Mucosa of rectum (tissue), 2 donors: ENCODE data around the gene UBE4B.

ENCODE experiments used
- H3K27ac ChIP-seq, 2 donors: one replicate each; pipeline ENCODE4 v1.7.0; 2013; ENCODE audit warnings: inconsistent platforms in 2 of 2, low read depth in 2 of 2, low read length in 2 of 2
- H3K27me3 ChIP-seq, 2 donors: one replicate each; pipeline ENCODE4 v1.7.0; 2013; ENCODE audit warnings: low read length in 2 of 2; ENCODE audit not compliant: control insufficient read depth in 2 of 2, insufficient read depth in 2 of 2
- H3K36me3 ChIP-seq, 2 donors: one replicate each; pipeline ENCODE4 v1.7.0; 2013; ENCODE audit warnings: low read length in 2 of 2; ENCODE audit not compliant: control insufficient read depth in 2 of 2, insufficient read depth in 2 of 2
- H3K4me1 ChIP-seq, 2 donors: one replicate each; pipeline ENCODE4 v1.7.0; 2013; ENCODE audit warnings: low read length in 2 of 2, mild to moderate bottlenecking in 1 of 2; ENCODE audit not compliant: control insufficient read depth in 2 of 2, insufficient read depth in 2 of 2
- H3K4me3 ChIP-seq, 2 donors: one replicate each; pipeline ENCODE4 v1.7.0; 2013; ENCODE audit warnings: low read length in 2 of 2
- H3K9ac ChIP-seq, 2 donors: one replicate each; pipeline ENCODE4 v1.7.0; 2013; ENCODE audit warnings: low read length in 2 of 2, low read depth in 1 of 2, mild to moderate bottlenecking in 1 of 2
- H3K9me3 ChIP-seq, 2 donors: one replicate each; pipeline ENCODE4 v1.7.0; 2013; ENCODE audit warnings: low read length in 2 of 2; ENCODE audit not compliant: control insufficient read depth in 2 of 2
- donor health status: healthy.
- donor health status: Normal muscosa, but diverticular disease.

Gene UBE4B

GRCh38 chr1:10031461-10031860 is 1.3 kb upstream of the UBE4B start:
- Histone ChIP-seq H3K27me3 (no peaks in the 10 kb centered on the region), H3K36me3 (no peaks in the 10 kb centered on the region), H3K27ac (no peak overlapping the region), H3K4me3 (no peak overlapping the region), H3K9me3 (no peaks in the 10 kb centered on the region), H3K9ac (no peak overlapping the region), H3K4me1 (peaks cover 9 to 11% of the 10 kb centered on the region in 2 donors)

DNA sequence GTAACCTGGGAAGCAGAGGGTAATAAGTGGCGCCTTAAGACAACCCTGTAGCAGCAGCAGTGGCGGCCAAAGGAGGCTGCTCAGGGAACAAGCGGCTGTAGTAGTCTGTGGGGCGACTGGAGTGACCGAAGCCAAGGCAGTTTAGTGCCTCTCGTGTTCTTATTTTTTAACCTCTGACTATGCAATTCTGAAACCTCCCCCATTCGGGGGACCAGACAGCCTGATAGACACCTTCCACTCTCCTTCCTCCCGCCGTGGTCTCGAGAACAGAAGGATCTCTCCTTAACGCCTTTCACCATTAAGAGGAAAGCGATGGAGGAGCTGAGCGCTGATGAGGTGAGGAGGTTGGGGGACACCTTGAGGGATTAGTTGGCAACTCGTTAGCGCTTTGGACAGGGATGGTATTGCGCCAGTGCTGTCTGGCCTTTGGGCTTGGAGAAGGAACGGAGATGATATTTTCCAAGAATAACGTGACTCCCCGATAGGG is 644 bp downstream of the UBE4B start:
- Histone ChIP-seq H3K9ac (peak overlapping the region; percentile 83 to 88), H3K4me1 (peaks cover 9 to 11% of the 10 kb centered on the region in 2 donors), H3K4me3 (peak overlapping the region; percentile 95 to 96), H3K27ac (peak overlapping the region; percentile 95 to 97), H3K36me3 (peaks cover 0 to 5% of the 10 kb centered on the region in 2 donors), H3K27me3 (no peaks in the 10 kb centered on the region), H3K9me3 (no peaks in the 10 kb centered on the region)

GRCh38 chr1:10042746-10043145 is 10.0 kb downstream of the UBE4B start:
- no peak overlapping the region for H3K4me3 ChIP-seq
- H3K9ac ChIP-seq = no peak overlapping the region
- no peak overlapping the region for H3K27ac ChIP-seq
- peaks cover 0 to 5% of the 10 kb centered on the region in 2 donors for H3K4me1 ChIP-seq
- H3K27me3 ChIP-seq = no peaks in the 10 kb centered on the region
- H3K9me3 ChIP-seq = no peaks in the 10 kb centered on the region
- H3K36me3 ChIP-seq = peaks cover 7 to 17% of the 10 kb centered on the region in 2 donors

GRCh38 chr1:10045480-10046355 is 13.0 kb downstream of the UBE4B start:
- Histone ChIP-seq H3K9ac (no peak overlapping the region), H3K36me3 (peaks cover 10 to 17% of the 10 kb centered on the region in 2 donors), H3K27me3 (no peaks in the 10 kb centered on the region), H3K9me3 (no peaks in the 10 kb centered on the region), H3K4me3 (no peak overlapping the region), H3K27ac (no peak overlapping the region), H3K4me1 (peaks cover 0 to 5% of the 10 kb centered on the region in 2 donors)

- Histone ChIP-seq H3K36me3 (peaks cover 10 to 23% of the 10 kb centered on the region in 2 donors), H3K9me3 (no peaks in the 10 kb centered on the region), H3K4me1 (peaks cover 0 to 5% of the 10 kb centered on the region in 2 donors), H3K27me3 (no peaks in the 10 kb centered on the region), H3K27ac (no peak overlapping the region), H3K4me3 (no peak overlapping the region), H3K9ac (no peak overlapping the region)
Measured at GRCh38 chr1:10046356-10047085, 13.8 kb downstream of the UBE4B start.

GRCh38 chr1:10048601-10049000 is 15.8 kb downstream of the UBE4B start:
- H3K36me3 ChIP-seq = peaks cover 7 to 22% of the 10 kb centered on the region in 2 donors
- H3K27ac ChIP-seq = no peak overlapping the region
- no peaks in the 10 kb centered on the region for H3K27me3 ChIP-seq
- H3K9ac ChIP-seq = no peak overlapping the region
- H3K4me1 ChIP-seq = peaks cover 0 to 5% of the 10 kb centered on the region in 2 donors
- H3K4me3 ChIP-seq = no peak overlapping the region
- no peaks in the 10 kb centered on the region for H3K9me3 ChIP-seq

GRCh38 chr1:10050611-10051010 is 17.9 kb downstream of the UBE4B start:
- H3K4me3 ChIP-seq = no peak overlapping the region
- no peaks in the 10 kb centered on the region for H3K9me3 ChIP-seq
- H3K4me1 ChIP-seq = peaks cover 0 to 3% of the 10 kb centered on the region in 2 donors
- H3K36me3 ChIP-seq = peaks cover 3 to 19% of the 10 kb centered on the region in 2 donors
- H3K9ac ChIP-seq = no peak overlapping the region
- no peaks in the 10 kb centered on the region for H3K27me3 ChIP-seq
- H3K27ac ChIP-seq = no peak overlapping the region

DNA sequence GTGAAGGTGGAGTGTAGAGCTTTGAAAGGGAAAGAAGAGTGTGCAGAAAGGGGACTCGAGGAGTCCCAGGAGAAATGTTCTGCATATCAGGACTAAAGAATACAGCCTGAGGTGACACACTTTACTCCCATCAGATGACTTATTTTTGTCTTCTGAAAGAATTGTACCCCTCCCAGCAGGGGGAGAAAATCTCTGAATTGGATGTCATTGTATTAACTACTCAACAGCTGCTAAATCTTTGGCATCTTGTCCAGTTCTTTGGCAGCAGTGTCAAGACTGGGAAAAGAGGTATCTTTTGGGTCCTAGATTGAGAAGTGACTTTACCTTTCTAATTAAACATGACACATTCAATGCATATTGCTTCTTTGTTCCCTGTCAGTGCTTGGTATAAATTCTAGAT is 18.9 kb downstream of the UBE4B start:
- Histone ChIP-seq H3K9ac (no peak overlapping the region), H3K36me3 (peaks cover 3 to 19% of the 10 kb centered on the region in 2 donors), H3K27me3 (no peaks in the 10 kb centered on the region), H3K4me3 (no peak overlapping the region), H3K4me1 (peaks cover 0 to 3% of the 10 kb centered on the region in 2 donors), H3K27ac (no peak overlapping the region), H3K9me3 (no peaks in the 10 kb centered on the region)

DNA sequence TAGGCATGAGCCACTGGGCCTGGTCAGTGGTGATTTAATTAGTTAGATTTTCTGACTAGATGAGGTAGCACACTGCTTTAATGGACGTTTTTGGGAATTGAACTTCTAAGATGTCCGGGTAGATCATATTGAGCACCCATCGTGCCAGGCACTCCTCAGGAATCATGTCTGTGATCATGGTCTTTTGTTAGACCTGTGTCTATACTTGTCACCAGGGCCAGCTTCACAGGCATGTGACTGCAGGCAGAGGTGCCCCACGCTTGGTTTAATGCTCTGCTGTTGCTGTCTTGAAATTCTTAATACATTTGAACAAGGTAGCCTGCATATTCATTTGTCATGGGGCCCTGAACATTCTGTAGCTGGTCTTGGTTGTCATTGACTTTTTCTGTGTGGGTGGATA is 19.6 kb downstream of the UBE4B start:
- no peak overlapping the region for H3K27ac ChIP-seq
- no peak overlapping the region for H3K9ac ChIP-seq
- H3K36me3 ChIP-seq = peaks cover 3 to 19% of the 10 kb centered on the region in 2 donors
- H3K9me3 ChIP-seq = no peaks in the 10 kb centered on the region
- no peaks in the 10 kb centered on the region for H3K4me1 ChIP-seq
- no peak overlapping the region for H3K4me3 ChIP-seq
- H3K27me3 ChIP-seq = no peaks in the 10 kb centered on the region

DNA sequence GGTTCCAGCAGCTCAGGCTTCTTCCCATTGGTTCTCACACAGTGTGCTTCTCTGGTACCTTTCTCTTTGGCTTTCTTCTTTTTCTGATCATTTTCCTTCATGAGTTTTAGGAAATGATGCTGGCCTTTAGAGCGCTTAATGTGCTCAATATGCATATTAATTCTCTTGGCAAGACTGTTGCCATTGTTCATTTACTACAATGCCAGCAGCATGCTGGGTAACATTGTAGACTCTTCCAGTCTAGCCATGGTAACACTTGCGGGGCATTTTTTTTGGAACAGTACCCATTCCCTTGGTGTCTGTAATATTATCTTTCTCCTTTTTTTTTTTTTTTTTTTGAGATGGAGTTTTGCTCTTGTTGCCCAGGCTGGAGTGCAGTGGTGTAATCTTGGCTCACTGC is 21.7 kb downstream of the UBE4B start:
- Histone ChIP-seq H3K4me3 (no peak overlapping the region), H3K27me3 (no peaks in the 10 kb centered on the region), H3K27ac (no peak overlapping the region), H3K9me3 (no peaks in the 10 kb centered on the region), H3K4me1 (no peaks in the 10 kb centered on the region), H3K9ac (no peak overlapping the region), H3K36me3 (peaks cover 7 to 17% of the 10 kb centered on the region in 2 donors)
